AG10803 (cell line): Measurements from ENCODE around the gene KLRB1.

Source experiments
- DNase-seq: peaks from one replicate; pipeline ENCODE4 v3.0.0; 2010; ENCODE audit warnings: low read depth
- H3K4me3 ChIP-seq: 2 replicates; pipeline ENCODE4 v1.5.1; 2011; ENCODE audit warnings: mild to moderate bottlenecking, low read length, control low read depth
- TF ChIP-seq, protein P1 (sequence below): conservative IDR thresholded peaks from 2 replicates; pipeline ENCODE4 v1.5.1; 2011; ENCODE audit warnings: mild to moderate bottlenecking, low read length, control low read depth, inconsistent platforms

The KLRB1 gene

DNA sequence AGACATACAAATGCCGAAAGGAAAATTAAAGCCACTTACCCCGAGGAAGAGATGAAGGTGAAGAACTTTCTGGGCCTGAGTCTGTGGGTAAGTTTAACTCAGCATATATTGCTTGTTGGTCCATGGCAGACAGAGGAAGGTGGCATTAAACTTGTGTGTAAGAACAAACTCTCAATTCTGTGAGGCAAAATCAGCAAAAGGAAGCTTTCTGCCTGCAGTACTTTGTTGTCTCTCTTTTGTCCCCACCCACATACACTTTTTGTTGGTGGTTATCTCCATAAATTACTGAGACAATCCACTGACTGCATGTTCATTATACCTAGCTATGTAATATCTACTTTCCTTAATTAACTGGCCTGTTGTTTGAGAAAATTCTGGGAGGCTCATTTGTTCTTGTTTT lies at the start of gene KLRB1:
Gene KLRB1 (minus strand): TSS at position 201 of the 400 bp plus-strand sequence. CDS start 77 bp downstream, at position 124.
- DNase-seq = no peak
- no peak within 1 kb of the TSS for H3K4me3 ChIP-seq
- TF ChIP-seq, protein P1, sequence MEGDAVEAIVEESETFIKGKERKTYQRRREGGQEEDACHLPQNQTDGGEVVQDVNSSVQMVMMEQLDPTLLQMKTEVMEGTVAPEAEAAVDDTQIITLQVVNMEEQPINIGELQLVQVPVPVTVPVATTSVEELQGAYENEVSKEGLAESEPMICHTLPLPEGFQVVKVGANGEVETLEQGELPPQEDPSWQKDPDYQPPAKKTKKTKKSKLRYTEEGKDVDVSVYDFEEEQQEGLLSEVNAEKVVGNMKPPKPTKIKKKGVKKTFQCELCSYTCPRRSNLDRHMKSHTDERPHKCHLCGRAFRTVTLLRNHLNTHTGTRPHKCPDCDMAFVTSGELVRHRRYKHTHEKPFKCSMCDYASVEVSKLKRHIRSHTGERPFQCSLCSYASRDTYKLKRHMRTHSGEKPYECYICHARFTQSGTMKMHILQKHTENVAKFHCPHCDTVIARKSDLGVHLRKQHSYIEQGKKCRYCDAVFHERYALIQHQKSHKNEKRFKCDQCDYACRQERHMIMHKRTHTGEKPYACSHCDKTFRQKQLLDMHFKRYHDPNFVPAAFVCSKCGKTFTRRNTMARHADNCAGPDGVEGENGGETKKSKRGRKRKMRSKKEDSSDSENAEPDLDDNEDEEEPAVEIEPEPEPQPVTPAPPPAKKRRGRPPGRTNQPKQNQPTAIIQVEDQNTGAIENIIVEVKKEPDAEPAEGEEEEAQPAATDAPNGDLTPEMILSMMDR = no peak

DNA sequence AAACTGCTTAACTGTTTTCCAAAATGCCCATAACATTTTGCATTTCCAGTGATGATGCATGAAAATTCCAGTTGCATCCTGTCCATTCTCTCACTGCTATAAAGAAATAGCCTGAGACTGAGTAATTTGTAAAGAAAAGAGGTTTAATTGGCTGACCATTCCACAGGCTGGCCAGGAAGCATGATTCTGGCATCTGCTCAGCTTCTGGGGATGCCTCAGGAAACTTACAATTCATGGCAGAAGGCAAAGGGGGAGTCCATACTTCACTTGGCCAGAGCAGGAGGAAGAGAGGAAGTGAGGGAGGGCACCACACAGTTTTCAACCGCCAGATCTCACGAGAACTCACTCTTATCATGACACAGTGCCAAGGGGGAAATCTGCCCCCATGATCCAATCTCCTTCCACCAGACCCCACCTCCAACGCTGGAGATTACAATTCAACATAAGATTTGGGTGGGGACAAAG lies 43.6 kb upstream of the KLRB1 start:
- no peak overlapping the region for H3K4me3 ChIP-seq
- peak; percentile 85 for DNase-seq
- TF ChIP-seq, protein P1 = no peak

DNA sequence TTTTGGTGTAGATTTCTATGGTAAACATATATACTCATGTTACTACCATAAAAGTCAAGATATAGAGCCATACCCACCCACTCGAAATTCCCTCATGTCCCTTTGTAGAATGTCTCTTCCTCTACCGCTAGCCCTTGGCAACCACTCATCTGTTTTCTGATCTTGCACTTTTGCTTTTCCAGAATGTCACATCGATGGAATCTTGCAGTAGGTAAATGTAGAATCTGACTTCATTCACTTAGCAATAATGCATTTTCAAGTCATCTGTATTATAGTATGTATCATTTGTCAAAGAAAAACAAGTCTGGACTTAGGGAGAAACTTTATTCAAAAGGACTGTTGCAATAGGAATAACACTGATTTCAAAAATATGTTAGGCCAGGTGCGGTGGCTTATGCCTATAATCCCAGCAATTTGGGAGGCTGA lies 42.4 kb upstream of the KLRB1 start:
- DNase-seq = no peak
- peak overlapping the region; percentile 79 for H3K4me3 ChIP-seq
- TF ChIP-seq, protein P1 = no peak

DNA sequence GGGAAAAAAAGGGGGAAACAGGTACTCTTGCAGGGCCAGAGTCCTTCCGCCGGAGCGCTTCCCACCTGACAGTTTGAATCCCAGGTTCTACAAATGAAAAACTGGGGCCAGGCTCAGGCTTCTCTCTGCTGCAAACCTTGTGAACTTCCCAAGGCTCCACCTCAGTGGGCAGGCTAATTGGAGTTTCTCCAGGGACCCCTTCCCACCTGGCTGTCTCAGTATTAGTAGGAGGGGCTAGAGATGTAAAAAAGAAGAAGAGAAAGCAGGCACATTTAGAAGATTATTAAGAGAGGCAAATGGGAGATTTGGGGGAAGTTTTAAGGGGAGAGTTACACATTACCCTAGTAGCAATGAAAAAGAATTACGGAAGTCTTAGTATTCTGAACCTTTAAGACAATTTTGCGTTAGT lies 41.8 kb upstream of the KLRB1 start:
- peak overlapping the region; percentile 79 for H3K4me3 ChIP-seq
- DNase-seq = no peak
- TF ChIP-seq, protein P1 = no peak

DNA sequence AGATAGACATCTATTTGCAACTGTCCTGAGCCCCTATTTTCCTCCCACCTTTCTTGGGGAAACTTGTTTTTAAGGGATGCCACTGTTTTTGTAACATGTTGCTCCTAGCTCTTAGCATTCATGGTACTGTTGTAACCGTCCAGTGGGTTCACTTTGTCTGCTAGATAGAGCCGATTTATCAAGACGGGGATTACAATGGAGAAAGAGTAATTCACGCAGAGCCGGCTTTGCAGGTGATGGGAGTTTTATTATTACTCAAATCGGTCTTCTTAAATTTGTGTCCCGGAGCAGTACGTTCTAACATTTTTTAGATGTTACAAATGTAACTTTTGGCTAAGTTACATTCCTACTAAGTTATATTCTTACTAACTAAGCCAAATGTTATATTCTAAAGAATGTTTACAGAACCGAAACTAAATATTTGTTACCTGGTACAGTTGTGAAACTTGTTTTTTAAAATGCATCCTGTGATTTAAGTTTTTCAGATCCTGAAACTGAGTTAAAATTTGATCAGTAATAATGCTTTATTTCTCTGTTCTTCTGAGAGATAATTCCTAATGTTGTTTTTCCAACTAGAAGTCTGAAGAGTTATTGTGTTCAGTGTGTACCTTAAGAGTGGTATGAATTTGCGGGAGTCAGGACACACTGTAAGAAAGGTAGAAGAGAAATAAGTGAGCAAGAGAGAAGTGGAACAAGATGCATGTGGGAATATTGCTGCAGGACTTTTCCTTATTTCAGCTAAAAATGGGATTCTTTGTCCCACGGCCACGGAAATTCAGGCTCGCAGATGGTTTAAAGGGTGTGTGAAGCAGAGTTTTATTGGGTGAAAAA lies 41.2 kb upstream of the KLRB1 start:
- H3K4me3 ChIP-seq = peak overlapping the region; percentile 79
- TF ChIP-seq, protein P1 = no peak
- no peak for DNase-seq

DNA sequence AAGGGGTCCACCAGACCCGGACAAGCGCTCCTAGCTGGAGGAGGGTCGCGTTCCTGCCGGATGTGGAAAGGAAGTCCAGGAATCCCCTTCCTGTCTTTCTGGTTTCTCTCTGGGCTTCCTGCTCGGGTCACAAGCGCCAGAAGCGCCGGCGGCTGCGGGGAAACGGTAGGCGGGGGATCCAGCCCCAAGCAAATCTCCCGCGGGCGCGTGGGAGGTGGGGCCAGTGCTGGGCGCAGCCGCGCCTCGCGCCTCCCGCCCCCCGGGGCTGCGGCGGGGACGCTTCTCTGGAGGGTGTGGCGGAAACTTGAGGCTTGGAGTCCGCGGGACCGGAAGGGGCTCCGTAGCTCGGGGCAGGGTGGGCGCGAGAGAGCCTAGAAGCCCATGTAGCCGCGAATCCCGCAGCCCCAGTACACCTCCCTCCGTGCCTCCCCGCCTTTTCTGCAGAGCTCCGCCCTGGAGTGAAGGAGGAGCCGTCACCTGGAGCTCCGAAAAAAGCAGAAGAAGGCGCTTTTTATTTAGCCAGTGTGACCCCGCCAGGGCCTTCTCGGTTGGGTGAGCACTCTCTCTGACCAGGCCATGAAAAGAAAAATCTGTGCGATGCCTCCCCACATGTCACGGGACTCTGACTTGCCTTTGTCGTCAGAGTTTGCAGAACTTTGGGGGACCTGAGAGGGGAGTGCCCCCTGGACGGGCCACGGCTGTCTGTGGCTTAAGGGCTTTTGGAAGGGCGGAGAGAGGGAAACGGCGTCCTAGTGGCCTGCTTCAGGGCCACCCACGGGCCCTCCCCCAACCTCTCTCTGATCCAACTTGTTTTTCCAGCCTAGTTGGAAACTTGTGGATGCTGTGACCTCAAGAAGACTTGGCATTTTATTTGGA lies 40.3 kb upstream of the KLRB1 start:
- peak overlapping the region; percentile 79 for H3K4me3 ChIP-seq
- TF ChIP-seq, protein P1 = no peak
- DNase-seq = peak; percentile 76
